Thoracic aorta (tissue), 2 donors: Measurements from ENCODE around the gene VAV2. TPM values are rescaled to one million over a fixed set of nuclear protein-coding genes. Genes with fewer than 3 reads are reported as not detected.

Experiments used
- ATAC-seq: fragments of 150-250 bp; one replicate; pipeline ENCODE4 v1.8.0; 2017; ENCODE audit warnings: low read depth; ENCODE audit not compliant: insufficient number of reproducible peaks, low FRiP score
- DNase-seq: peaks from one replicate; pipeline ENCODE4 v3.0.0-alpha.2; 2020; ENCODE audit warnings: low spot score
- H3K27ac ChIP-seq, 2 donors: fragments of 200-600 bp; sonication (generic); 1 replicate in 1 of 2; 2 replicates in 1 of 2; pipeline ENCODE4 v1.5.1; 2016; ENCODE audit warnings: mild to moderate bottlenecking in 2 of 2, moderate library complexity in 2 of 2
- H3K27me3 ChIP-seq: fragments of 200-600 bp; sonication (generic); replicated peaks from 2 replicates; pipeline ENCODE4 v1.6.0; 2016; ENCODE audit warnings: mild to moderate bottlenecking; ENCODE audit not compliant: insufficient read depth
- H3K36me3 ChIP-seq: fragments of 200-600 bp; sonication (generic); one replicate; pipeline ENCODE4 v1.5.1; 2016
- H3K4me1 ChIP-seq, 2 donors: fragments of 200-600 bp; sonication (generic); 1 replicate in 1 of 2; 2 replicates in 1 of 2; pipeline versions ENCODE4 v1.5.1 to v1.6.0; 2016; ENCODE audit warnings: low read depth in 2 of 2, mild to moderate bottlenecking in 1 of 2; ENCODE audit not compliant: control insufficient read depth in 1 of 2
- H3K4me3 ChIP-seq: fragments of 200-600 bp; sonication (generic); 2 replicates; pipeline ENCODE4 v1.5.1; 2016; ENCODE audit warnings: mild to moderate bottlenecking
- H3K9me3 ChIP-seq: fragments of 200-600 bp; sonication (generic); 2 replicates; pipeline ENCODE4 v1.5.1; 2016
- CTCF ChIP-seq: fragments of 200-600 bp; sonication (generic); IDR thresholded peaks from one replicate; pipeline ENCODE4 v1.5.1; 2019; ENCODE audit warnings: antibody characterized with exemption
- total RNA-seq, 2 donors: library from RNA; depleted of rRNA; stranded (reverse); fragments of >200 nt; gene quantifications; one replicate each; pipeline versions ENCODE4 v1.1.0 to v1.2.3, GENCODE V29; 2016

Gene VAV2
- total RNA-seq, 2 donors from 2014 or later, result 10.1 to 11.5 TPM

GRCh38 chr9:133916159-133916541 lies 76.0 kb downstream of the VAV2 start:
- Histone ChIP-seq H3K4me1 (peaks cover 0 to 19% of the 10 kb centered on the region in 2 donors), H3K9me3 (no peaks in the 10 kb centered on the region), H3K4me3 (no peak overlapping the region), H3K27ac (no peak overlapping the region), H3K27me3 (no peaks in the 10 kb centered on the region), H3K36me3 (no peaks in the 10 kb centered on the region)
- no peak for TF ChIP-seq CTCF
- ATAC-seq, result no peak
- DNase-seq, result no peak

- ATAC-seq, result no peak
- Histone ChIP-seq H3K36me3 (no peaks in the 10 kb centered on the region), H3K27me3 (no peaks in the 10 kb centered on the region), H3K4me3 (no peak overlapping the region), H3K9me3 (no peaks in the 10 kb centered on the region), H3K27ac (no peak overlapping the region), H3K4me1 (peaks cover 0 to 19% of the 10 kb centered on the region in 2 donors)
- no peak for TF ChIP-seq CTCF
- DNase-seq, result no peak
Measured at GRCh38 chr9:133915534-133916158, 76.5 kb downstream of the VAV2 start.

GRCh38 chr9:133914442-133915342 lies 77.4 kb downstream of the VAV2 start:
- peaks cover 0 to 18% of the 10 kb centered on the region in 2 donors for H3K4me1 ChIP-seq
- no peak overlapping the region for H3K4me3 ChIP-seq
- TF ChIP-seq CTCF, result no peak
- H3K36me3 ChIP-seq, result no peaks in the 10 kb centered on the region
- no peak overlapping the region for H3K27ac ChIP-seq
- H3K27me3 ChIP-seq, result no peaks in the 10 kb centered on the region
- no peak for ATAC-seq
- H3K9me3 ChIP-seq, result no peaks in the 10 kb centered on the region
- no peak for DNase-seq

- Histone ChIP-seq H3K27ac (no peak overlapping the region), H3K4me3 (no peak overlapping the region), H3K9me3 (no peaks in the 10 kb centered on the region), H3K36me3 (no peaks in the 10 kb centered on the region), H3K27me3 (no peaks in the 10 kb centered on the region), H3K4me1 (peaks cover 0 to 9% of the 10 kb centered on the region in 2 donors)
- TF ChIP-seq CTCF, result no peak
- ATAC-seq, result no peak
- no peak for DNase-seq
Measured at GRCh38 chr9:133913571-133914369, 78.4 kb downstream of the VAV2 start.
